Fibroblast of skin of abdomen (primary cell): ENCODE measurements around the gene F12.
"Not testable (repeated sequence)": the region's sequence is repeated elsewhere in the genome, so short reads cannot be mapped to it uniquely, and the experiment has no call there.

Source experiments
- DNase-seq: peaks from one replicate; pipeline ENCODE4 v3.0.0-alpha.2; 2013

The F12 gene

DNA sequence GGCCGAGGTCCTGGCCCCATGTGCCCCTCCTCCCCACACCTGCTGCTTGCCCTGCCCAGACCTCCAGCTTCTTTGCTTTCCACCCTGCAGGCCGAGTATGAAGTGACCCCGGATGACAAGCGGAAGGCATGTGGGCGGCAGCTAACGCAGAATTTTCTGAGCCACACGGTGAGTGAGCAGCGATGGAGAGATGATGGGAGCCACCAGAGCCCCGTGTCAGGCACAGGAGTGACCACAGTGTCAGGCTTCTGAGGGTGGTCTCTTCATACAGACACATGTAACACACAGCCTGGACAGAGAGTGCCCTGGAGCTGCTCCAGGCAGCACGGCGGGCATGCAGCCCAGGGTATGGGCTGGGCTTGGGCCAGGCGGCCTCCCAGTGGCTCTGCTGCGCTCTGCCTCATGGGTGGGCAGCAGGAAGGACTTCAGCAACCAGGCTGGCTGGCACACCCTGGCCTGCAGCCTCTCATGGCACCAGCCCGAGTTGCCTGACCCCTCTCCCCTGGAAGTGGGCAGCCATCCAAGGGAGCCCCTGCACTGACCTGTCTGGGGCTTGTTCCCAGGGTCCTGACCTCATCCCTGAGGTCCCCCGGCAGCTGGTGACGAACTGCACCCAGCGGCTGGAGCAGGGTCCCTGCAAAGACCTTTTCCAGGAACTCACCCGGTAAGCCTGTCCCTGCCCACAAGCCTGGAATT is 22.9 kb upstream of the F12 start:
- no peak for DNase-seq

DNA sequence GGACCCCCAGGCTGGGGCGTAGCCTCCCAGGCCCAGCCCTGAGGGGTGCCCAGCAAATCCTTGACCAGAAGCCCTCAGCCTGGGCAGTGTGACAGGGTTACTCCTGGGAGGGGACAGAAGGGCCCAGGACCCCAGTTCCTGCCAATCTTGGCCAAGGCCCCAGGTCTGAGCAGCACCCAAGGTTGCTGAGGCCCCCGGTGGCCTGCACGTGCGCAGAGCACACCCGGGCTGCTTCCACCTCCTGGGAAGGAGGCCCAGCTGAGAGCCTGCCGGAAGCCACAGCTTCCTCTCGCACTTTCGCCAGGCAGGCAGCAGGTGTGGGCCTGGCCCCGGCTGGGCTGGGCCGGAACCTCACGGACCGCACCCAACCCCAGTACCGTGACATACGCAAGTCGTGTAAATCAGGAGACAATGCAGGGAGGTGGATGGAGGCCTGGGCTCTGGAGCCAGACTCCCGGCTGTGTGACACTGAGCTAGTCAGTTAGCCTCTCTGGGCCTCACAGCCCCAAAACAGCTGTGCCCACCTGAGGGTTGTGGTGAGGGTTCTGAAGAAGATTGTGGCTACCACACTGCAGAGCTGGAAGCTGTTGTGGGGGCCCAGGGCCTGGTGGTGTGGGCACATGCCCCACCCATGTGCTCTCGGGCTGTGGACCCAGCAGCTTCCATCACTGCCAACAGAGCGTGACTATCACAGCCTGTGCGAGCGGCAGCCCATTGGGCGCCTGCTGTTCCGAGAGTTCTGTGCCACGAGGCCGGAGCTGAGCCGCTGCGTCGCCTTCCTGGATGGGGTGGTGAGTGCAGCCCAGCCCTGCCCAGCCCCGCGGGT is 22.2 kb upstream of the F12 start:
- no peak for DNase-seq

DNA sequence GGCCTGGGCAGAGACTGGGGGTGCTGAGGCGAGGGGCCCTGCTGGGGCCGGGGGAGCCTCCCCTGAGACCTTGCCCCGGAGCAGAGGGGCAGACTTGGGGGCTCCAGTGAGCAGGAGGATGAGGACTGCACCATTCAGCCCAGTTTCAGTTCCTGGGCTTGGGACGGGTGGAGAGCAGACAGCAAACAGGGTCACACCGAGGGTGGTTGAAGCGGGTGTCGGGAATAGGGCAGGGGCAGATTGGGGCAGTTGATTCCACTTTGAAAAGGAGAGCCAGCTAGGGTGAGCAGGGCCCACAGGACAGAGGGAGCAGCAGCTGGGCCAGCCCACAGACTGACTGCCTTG is 21.6 kb upstream of the F12 start:
- DNase-seq: no peak

DNA sequence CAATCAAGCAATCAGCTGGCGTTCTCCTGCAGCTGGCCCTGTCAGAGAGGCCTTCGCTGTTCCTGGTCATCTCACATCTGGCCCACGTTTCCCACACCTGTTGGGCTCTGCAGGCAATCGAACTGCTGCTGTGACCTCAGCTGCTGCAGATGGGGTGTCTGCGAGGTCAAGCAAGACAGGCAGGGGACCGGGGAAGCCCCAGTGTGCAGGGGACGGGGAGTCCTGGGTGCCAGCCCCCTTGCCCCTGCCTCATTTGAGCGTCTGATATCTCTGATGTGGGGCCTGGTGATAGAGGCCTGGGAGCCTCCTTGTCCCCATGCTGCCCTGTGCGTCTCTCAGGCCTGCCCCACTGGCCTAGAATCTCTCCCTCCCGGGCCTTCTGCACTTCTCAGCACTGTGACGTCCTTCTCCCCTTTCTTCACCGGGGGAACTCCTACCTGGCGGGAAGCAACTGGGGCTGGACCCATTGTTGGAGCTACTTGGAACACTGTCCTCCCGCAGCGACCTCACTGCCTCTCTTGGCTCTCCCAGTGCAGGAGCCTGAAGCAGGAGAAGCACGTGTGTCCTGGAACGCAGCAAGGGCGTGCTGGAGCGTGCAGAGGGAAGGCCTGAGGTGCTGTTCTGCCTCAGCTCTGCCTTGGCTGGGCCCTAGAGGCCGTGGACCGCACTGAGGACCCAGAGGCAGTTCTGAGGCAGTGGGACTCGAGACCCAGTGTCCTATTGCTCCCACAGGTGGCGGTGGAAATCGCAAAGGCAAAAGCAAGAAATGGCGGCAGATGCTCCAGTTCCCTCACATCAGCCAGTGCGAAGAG is 21.0 kb upstream of the F12 start:
- DNase-seq: no peak

DNA sequence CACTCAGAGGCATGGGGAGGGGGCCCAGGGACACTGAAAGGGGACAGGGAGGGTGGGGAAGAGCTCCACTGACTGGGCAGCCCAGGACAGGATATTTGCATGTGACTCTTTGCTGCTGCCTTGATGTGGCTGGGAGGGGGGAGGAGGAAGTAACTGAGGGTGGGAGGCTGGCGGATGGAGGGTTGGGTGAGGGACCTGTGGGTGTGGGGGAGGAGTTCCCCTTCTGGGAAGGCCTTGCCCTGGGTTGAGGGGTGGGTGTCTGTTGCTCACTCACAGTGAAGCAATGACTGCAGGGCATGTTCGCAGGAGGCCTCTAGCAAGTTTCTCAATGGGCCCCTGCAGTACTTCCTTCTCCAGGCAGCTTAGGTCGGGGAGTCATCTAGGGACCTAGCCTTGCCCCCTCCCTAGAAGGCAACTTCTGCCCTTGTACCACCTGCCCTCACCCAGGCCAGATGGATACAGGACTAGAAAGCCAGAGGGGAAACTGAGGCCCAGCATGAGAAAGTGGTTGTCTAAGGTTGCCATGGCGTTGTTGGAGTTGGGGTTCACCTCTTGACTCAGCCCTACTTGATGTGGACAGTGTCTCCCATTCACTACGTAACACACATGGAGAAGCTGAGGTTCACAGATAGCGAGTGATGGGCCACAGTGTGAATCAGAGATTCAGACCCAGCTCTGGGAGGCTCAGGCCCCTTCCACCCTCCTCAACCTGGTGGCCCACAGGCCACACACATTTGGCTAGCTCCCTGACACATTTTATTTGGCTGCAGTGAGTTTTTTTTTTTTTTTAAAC is 20.1 kb upstream of the F12 start:
- DNase-seq: no peak

DNA sequence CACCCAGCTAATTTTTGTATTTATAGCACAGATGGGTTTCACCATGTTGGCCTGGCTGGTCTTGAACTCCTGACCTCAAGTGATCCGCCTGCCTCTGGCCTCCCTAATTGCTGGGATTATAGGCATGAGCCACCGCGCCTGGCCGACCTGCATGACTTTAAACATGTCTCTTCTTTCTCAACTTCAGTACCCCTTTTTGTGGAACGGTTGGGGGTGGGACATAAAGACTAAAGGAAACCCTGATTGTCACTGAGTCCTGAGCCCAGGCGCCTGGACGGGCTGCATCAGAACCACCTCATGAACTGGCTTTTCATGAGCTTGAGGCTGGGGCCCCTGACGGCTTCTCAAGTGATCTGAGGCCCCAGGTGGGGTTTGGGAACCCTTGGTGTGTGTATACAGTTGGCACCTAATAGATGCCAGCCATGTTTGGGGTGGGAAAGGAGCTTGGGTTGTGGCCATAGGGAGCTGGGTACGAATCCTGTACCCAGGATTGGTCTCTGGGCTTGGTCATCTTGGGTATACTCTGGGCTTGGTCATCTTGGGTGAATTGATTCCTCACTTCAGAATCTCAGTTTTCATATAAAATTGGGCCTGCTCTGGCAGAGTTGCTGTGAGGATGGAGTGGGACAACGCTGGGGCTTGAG is 19.3 kb upstream of the F12 start:
- no peak for DNase-seq

DNA sequence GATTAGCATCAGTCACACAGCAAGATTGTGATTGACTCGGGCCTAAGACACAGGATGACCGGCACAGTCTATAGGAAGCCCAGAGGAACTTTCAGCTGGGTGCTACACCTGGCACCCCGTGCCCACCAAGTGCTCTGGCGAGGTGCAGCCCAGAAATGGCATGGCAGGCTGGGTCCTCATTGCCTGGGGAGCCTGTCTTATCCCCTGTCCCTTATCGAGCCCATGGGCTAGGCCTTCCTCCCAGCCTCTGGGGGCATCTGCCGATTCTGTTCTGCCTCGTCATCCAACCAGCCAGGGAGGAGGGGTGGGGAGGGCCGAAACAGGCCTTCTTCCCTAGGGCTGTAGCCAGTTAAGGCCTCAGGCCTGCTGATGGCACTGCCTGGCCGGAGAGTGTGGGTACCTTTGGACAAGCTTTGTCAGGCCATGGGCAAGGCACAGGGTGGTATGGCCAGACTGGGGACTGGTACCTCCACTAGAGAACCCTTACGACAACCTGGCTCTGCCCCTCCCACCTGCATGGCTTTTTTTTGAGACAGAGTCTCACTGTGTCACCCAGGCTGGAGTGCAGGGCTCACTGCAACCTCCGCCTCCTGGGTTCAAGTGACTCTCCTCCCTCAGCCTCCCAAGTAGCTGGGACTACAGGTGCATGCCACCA is 18.7 kb upstream of the F12 start:
- DNase-seq: no peak

DNA sequence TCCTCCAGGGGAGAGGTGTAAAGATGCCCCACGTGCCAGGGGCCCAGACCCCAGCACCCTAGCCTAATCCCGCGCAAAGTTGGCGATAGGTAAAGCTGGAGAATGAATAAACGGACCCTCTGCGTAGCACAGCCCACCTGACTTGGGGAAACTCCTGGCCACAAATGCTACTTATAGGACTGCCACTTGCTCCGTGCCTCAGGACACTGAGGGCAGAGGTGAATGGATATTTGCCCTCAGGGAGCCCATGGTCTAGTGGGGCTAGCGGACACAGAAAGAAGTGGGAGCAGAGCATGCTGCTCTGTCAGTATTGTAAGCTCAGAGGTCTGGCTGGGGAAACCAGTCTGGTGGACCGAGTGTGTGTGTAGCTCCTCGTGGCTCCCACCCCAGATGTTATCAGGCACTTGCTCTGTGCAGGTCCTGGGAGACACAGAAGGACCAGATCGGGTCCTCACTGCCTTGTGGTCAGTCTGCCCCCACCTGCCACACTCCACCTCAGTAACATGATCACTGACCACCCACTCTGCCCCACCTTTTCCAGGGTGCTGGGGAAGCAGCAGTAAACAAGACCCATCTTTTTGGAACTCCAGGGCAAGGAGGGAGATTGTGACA is 18.0 kb upstream of the F12 start:
- no peak for DNase-seq

DNA sequence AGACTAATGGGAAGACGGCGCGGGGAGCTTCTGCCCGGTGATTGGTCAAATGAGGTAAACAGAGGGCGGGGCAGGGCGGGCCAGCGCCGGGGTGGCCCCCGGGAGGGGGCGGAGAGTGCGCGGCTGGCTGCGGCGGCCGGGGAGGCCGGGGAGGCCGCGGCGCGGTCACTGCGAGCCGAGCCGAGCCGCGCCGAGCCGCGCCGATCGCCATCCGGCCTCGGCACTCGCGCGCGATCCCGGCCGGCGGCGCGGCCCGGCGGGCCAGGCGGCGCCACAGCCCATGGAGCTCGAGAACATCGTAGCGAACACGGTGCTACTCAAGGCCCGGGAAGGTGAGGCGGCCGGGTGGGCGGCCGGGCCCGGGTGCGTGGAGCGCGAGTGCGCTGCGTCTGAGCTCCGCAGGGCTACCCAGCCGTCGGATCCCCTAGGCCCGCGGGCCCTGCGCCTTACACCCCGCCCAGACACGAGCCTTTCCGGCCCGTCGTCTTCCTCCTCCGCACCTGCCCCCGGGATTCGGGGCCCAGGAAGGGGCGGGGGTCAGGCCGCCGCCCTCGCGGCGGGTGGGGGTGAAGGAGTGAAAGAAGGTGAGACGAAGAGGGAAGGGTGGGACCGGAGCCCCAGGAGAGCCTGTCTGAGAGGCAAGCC is 17.3 kb upstream of the F12 start, which contains the start of gene GRK6:
GRK6 (plus strand) TSS at position 111 of the 645 bp plus-strand sequence; CDS start at position 281, 170 bp downstream.
- no peak for DNase-seq

DNA sequence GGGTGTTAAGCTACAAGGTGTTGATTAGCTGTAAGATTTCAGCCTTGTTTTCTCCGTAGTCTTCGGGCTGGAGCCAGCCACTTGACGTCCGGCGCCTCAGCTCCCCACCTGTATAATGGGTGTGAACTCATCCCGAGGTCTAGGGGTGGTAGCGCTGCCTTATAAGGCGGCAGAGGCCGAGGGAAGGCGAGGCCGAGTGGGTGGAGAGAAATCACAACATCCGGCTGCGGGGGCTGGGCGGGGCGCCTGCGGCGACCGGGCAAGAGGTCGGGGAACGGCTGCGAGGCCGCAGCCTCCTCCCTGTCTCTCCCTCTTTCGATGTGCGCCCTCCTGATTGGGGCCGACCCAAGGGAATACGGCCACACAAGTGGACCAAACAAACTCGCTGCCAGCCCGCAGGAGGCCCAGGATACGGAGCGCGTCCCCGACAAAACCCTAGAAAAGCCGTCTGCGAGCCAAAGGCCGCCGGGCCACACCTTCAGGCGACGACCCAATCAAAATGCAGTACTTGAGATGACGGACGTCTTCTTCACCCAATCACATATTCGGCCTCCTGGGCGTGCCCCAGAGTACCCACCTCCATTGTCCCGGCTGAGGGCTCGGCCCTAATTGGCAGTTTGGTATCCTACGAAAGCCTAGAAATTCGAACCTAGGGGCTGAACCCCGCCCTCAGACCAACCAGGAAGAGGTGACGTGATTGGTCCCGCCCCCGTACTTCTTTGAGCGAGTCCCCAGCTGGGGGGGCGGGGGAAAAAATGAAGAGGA is 16.6 kb upstream of the F12 start:
- DNase-seq: peak; percentile 100

DNA sequence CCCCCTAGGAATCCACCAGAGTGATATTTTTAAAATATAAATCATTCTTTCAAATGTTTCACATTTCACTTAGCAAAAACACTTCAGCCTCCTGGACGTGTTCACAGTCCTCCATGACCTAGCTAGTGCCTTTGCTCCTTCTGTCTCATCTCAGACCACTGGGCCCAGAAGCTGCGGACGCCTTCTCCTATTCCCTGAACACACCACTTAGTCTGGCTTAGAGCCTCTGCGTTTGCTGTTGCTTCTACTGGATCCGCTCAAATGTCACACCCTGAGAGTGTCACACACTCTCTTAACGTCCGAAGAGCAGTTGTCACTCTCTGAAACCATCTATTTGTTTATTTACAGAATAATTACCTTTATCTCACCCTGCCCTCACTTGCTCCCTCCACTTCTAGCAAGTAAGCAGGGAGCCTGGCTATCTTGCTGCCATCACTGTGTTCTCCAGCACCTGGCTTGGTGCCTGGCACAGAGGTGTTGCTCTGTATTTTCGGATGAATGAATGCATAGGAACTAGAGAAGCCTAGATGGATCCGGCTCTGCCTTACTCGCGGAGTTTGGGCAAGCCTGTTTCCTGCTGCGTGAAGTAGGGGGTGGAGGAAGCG is 15.9 kb upstream of the F12 start:
- no peak for DNase-seq

DNA sequence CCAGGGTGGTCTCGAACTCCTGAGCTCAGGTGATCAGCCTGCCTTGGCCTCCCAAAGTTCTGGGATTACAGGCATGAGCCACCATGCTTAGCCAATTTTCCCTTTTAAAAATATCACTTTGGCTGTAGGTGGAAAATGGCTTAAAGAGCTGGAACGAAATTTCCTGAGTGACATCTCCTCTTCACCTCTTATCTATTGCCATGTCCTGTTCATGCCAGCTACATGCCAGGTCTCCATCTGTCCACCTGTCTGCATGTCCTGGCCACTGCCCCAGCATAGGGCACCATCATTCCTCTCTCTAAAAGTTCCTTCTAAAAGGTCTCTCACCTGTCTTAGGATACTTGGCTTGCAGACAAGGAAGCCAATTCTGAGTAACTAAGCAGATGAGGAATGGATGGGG is 14.3 kb upstream of the F12 start:
- no peak for DNase-seq

DNA sequence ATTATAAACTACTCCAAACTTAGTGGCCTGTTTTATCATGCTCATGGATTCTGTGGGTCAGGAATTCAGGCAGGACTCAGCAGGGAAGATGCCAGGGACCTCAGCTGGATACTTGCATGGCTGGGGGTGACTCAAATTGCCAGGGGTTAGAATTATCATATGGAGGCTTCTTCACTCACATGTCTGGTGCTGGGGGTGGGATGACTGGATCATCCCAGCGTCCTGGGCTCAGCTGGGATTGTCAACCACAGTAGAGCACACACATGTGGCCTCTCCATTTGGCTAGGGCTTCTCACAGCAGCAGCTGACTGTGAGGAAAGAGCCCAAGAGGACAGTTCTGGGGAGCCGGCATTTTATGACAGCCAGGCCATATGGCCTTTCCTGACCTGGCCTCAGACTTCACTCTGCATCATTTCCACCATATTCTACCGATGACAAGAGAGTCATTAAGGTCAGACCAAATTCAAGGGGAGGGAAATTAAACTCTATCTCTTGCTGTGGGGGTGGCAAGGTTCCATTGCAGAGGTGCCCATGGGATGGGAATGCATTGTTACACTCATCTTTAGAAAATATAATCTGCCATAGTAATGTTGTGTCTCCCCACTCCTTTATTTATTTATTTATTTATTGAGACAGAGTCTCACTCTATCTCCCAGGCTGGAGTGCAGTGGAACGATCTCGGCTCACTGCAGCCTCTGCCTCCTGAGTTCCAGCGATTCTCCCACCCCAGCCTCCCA is 11.9 kb upstream of the F12 start:
- no peak for DNase-seq

DNA sequence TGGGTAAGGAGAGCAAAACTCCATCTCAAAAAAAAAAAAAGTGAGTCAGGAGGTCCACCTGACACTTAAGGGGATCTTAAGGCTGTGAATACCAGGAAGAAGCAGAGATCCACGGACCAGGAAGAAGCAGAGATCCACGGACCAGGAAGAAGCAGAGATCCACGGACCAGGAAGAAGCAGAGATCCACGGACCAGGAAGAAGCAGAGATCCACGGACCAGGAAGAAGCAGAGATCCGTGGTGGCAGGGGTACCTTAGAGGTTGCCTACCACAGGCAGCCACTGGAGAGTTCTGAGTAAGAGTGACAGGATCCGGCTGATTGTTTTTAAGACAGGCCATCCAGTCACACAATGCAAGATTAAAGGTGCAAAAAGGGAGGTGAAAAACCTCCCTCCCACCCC is 11.1 kb upstream of the F12 start:
- DNase-seq: not testable (repeated sequence)

DNA sequence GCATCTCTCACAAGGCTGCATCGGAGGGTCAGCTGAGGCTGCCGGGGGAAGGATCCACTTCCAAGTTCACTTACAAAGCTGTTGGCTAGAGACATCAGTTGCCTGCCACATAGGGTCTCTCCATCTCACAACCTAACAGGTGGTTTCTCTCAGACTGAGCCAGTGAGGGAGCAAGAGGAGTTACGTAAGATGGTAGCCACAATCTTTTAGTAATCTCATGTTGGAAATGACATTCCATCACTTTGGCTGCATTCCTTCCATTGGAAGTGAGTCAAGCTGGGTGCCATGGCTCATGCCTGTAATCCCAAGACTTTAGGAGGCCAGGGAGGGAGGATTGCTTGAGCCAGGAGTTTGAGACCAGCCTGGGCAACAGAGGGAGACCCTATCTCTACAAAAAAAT is 9.7 kb upstream of the F12 start:
- DNase-seq: peak; percentile 70

DNA sequence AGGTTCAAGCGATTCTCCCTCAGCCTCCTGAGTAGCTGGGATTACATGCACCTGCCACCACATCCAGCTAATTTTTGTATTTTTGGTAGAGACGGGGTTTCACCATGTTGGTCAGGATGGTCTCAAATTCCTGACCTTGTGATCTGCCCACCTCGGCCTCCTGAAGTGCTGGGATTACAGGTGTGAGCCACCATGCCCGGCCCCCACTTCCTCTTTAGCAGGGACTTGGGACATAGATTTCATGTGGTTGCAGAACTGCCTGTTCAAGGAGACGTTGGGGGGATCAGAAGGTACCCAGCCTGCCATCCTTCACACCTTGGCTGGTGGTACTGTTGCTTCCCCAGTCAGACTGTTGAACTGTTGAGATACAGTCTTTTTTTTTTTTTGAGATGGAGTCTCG is 7.7 kb upstream of the F12 start:
- DNase-seq: not testable (repeated sequence)

DNA sequence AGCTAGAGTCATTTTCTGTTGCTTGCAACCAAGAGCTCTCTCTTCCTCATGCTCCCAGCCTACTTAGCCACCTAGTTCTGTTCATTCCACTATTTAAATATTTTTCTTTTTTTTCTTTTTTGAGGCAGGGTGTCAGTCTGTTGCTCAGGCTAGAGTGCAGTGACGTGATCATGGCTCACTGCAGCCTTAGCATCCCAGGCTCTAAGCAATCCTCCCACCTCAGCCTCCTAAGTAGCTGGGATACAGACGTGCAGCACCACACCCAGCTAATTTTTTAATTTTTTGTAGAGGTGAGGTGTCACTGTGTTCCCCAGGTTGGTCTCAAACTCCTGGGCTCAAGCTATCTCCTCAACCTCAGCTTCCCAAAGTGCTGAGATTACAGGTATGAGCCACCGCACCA is 5.1 kb upstream of the F12 start:
- no peak for DNase-seq

DNA sequence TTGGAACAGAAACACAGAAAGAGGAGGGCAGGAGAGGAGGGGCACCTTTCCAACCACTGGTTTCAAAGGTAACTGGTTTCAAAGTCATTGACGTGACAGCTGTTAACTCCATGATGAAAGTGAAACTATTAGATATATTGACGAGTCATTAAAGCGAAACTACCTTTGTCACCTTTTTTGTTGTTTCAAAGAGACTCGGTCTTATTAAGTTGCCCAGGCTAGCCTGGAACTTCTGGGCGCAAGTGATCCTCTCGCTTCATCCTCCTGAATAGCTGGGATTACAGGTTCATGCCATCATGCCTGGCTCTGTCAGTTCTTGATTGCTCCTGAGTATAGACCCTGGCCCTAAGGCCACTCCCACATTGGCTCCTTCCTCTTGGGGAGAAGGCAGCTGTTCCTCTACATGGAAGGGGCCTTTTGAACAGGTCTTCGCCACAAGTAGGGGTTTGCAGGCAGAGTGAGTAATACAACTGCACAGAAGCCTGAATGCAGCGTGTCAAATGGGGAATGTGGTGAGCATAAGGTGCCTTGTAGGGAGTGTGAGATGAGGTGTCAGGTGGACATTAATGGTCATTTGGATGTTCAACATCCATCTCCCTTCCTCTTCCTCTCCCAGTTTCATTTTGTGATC is 3.4 kb upstream of the F12 start:
- DNase-seq: no peak
